ENCODE data around the gene KIAA1671. TPM values are rescaled to one million over a fixed set of nuclear protein-coding genes. Genes with fewer than 3 reads are reported as not detected.

The KIAA1671 gene
- total RNA-seq, 1 donor from 2014 or later, result 46.7 TPM

DNA sequence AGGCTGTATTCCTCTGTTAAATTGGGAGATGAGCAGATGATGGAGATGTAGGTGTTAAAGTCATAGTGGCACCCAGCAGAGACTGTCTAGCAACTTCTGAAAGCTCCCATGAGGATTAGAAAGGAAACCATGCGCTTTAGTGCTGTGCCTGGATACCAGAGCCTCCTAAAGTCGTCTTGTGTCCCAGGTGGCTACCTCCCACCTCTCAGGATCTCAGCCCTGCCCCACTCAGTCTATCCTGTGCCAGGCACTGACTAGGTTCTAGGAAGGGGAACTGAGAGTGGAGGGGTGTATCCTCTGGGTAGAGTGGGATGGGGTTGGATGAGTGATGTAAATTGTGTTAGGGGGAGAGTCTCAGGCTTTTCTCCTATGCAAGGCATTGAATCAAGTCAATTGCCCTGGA lies 60.2 kb downstream of the KIAA1671 start:
- H3K27me3 ChIP-seq, result no peaks in the 10 kb centered on the region
- intact Hi-C loops (cut with DNase I), result no loop called here
- ATAC-seq, result no peak
- H3K4me3 ChIP-seq, result no peak overlapping the region
- H3K27ac ChIP-seq, result peak overlapping the region; percentile 70
- no peak for DNase-seq
- H3K36me3 ChIP-seq, result no peaks in the 10 kb centered on the region
- H3K4me1 ChIP-seq, result peaks cover 9% of the 10 kb centered on the region
- H3K9me3 ChIP-seq, result no peaks in the 10 kb centered on the region
- TF ChIP-seq, protein P1, sequence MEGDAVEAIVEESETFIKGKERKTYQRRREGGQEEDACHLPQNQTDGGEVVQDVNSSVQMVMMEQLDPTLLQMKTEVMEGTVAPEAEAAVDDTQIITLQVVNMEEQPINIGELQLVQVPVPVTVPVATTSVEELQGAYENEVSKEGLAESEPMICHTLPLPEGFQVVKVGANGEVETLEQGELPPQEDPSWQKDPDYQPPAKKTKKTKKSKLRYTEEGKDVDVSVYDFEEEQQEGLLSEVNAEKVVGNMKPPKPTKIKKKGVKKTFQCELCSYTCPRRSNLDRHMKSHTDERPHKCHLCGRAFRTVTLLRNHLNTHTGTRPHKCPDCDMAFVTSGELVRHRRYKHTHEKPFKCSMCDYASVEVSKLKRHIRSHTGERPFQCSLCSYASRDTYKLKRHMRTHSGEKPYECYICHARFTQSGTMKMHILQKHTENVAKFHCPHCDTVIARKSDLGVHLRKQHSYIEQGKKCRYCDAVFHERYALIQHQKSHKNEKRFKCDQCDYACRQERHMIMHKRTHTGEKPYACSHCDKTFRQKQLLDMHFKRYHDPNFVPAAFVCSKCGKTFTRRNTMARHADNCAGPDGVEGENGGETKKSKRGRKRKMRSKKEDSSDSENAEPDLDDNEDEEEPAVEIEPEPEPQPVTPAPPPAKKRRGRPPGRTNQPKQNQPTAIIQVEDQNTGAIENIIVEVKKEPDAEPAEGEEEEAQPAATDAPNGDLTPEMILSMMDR (IDR thresholded peaks at IDR 0.05), result no peak

DNA sequence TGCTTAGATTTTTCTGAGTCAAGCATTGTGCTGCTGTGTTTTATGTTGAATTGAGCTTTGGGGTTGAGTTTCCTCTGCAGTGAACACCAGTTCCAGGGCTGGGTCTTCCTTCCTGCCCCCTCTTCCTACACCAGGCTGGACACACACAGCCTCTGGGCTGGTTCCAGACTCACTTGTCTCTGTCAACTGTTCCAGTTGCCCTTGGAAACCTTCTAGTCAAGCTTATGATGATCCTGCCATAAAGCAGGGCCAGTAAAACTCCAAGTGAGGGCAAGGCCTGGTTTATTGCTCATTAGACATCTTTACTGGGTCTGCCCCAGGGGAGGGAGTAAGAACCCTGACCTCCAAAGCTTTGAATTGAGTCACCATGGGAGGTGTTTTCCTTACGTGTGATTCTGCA lies 61.1 kb downstream of the KIAA1671 start:
- ATAC-seq, result peak; percentile 72
- TF ChIP-seq, protein P1 (IDR thresholded peaks at IDR 0.05), result no peak
- DNase-seq, result no peak
- H3K4me1 ChIP-seq, result peaks cover 9% of the 10 kb centered on the region
- intact Hi-C loops (cut with DNase I), result no loop called here
- H3K4me3 ChIP-seq, result no peak overlapping the region
- no peaks in the 10 kb centered on the region for H3K36me3 ChIP-seq
- H3K27ac ChIP-seq, result peak overlapping the region; percentile 70
- no peaks in the 10 kb centered on the region for H3K9me3 ChIP-seq
- H3K27me3 ChIP-seq, result no peaks in the 10 kb centered on the region

DNA sequence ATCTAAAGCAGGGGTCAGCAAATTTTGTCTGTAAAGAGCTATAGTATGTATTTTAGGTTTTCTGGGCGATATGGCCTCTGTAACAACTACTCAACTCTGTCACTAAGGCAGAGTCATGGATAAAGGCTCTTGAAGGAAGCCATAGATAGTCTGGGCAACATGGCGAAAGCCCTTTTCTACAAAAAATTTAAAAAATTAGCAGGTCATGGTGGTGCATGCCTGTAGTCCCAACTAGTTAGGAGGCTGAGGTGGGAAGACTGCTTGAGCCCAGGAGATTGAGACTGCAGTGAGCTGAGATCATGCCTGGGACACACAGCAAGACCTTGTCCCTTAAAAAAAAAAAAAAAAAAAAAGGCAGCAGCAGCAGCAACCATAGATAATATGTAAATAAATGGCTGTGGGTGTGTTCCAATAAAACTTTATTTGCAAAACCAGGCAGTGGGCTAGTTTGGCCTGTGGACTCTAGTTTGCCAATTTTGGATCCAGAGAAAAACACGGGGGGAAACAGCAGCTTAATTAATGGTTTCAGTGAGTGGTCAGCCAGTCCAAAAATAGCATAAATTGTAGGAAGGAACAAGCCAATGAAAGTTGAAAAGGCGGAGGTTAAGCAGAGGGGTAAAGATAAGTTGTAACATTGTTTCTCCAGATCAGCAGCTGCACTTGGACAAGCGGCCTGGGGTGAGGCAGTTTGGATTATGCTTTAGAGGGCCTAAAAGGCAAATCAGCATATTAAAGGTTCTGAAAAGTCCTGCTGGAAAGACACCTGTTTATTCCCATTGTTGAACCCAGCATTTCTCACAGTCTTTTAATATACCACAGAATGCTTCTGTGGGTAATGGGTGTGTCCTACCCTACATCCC lies 62.6 kb downstream of the KIAA1671 start:
- H3K27me3 ChIP-seq, result no peaks in the 10 kb centered on the region
- no peak for DNase-seq
- ATAC-seq, result no peak
- no peaks in the 10 kb centered on the region for H3K36me3 ChIP-seq
- H3K4me3 ChIP-seq, result no peak overlapping the region
- peak overlapping the region; percentile 70 for H3K27ac ChIP-seq
- no peaks in the 10 kb centered on the region for H3K9me3 ChIP-seq
- peaks cover 9% of the 10 kb centered on the region for H3K4me1 ChIP-seq
- TF ChIP-seq, protein P1 (IDR thresholded peaks at IDR 0.05), result no peak
- intact Hi-C loops (cut with DNase I), result no loop called here

DNA sequence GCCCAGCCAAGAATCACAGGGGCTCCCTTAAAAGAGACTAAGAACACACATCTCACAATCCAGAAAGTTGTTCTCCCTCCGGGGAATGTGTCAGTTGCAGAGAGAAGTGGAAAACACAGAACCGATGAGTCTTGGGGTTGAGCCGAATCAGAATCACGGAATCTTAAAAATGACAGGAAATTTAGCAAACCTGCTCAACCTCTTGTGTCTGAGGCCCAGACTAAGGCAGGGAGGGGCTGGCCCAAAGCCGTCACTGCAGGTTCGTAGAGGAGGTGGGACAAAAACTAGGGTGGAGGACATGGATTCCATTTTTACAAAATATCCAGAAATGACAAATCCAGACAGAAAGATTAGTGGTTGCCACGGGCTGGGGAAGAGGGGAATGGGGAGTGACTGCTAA lies 63.8 kb downstream of the KIAA1671 start:
- no peaks in the 10 kb centered on the region for H3K9me3 ChIP-seq
- no peak overlapping the region for H3K27ac ChIP-seq
- no peaks in the 10 kb centered on the region for H3K27me3 ChIP-seq
- intact Hi-C loops (cut with DNase I), result no loop called here
- H3K36me3 ChIP-seq, result no peaks in the 10 kb centered on the region
- H3K4me3 ChIP-seq, result no peak overlapping the region
- no peak for ATAC-seq
- H3K4me1 ChIP-seq, result peaks cover 9% of the 10 kb centered on the region
- DNase-seq, result no peak
- TF ChIP-seq, protein P1 (IDR thresholded peaks at IDR 0.05), result no peak

DNA sequence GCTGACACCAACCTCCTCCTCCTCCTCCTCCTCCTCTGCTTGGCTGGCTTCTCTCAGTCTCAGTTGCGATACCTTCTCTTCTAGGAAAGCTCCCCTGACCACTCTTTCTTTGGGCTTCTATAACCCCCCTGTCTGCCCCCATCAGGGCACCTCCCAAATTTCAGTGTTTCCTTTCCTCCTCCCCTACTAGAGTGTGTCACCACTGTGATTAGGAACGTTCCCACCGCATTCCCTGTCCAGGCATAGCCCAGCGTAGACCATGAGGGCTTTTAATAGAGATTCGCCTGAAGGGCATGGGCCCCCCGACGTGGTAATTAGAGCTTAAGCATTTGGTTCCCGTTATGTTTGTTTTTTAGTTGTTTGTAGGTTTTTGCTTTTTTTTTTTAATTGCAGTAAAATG lies 65.5 kb downstream of the KIAA1671 start:
- no peak for ATAC-seq
- intact Hi-C loops (cut with DNase I), result no loop called here
- no peaks in the 10 kb centered on the region for H3K9me3 ChIP-seq

More for the DNA sequence above, 65.5 kb downstream of the KIAA1671 start:
- Histone ChIP-seq H3K4me1 (peaks cover 9% of the 10 kb centered on the region), H3K4me3 (no peak overlapping the region), H3K27me3 (no peaks in the 10 kb centered on the region), H3K36me3 (no peaks in the 10 kb centered on the region), H3K27ac (no peak overlapping the region)
- TF ChIP-seq, protein P1 (IDR thresholded peaks at IDR 0.05), result no peak
- DNase-seq, result no peak
